ENCODE data around the gene PCSK4.
"Not testable (repeated sequence)": the region's sequence is repeated elsewhere in the genome, so short reads cannot be mapped to it uniquely, and the experiment has no call there.

PCSK4 gene

GRCh38 chr19:1453525-1454364 is 36.4 kb downstream of the PCSK4 start:
- DNase-seq (ENCODE audit: low read depth): no peak

DNA sequence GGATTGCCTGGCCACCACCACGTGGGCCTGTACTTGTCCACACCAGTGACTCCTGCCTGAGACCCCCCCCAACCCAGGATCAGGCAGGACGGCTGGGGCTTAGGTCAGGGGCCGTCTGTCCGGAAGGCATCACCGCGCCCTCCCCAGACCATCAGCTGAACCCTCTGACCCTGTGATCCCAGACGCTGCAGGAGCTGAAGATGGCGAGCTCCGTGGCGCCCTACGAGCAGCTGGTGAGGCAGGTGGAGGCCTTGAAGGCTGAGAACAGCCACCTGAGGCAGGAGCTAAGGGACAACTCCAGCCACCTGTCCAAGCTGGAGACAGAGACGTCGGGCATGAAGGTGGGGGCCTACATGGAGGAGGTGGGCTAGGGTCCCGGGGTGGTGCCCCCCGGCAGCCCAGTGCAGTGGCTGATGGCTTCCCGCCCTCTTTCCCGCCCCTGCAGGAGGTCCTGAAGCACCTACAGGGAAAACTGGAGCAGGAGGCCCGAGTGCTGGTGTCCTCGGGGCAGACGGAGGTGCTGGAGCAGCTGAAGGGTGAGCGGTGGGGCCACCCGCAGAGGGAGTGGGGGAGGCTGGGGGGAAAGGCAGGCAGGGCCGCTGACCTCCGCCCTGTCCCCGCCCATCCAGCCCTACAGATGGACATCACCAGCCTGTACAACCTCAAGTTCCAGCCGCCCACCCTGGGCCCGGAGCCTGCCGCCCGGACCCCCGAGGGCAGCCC is 37.2 kb downstream of the PCSK4 start:
- DNase-seq (ENCODE audit: low read depth): no peak

GRCh38 chr19:1451916-1452801 is 38.0 kb downstream of the PCSK4 start:
- no peak for DNase-seq (ENCODE audit: low read depth)

GRCh38 chr19:1450735-1451731 is 39.1 kb downstream of the PCSK4 start:
- DNase-seq (ENCODE audit: low read depth): no peak

DNA sequence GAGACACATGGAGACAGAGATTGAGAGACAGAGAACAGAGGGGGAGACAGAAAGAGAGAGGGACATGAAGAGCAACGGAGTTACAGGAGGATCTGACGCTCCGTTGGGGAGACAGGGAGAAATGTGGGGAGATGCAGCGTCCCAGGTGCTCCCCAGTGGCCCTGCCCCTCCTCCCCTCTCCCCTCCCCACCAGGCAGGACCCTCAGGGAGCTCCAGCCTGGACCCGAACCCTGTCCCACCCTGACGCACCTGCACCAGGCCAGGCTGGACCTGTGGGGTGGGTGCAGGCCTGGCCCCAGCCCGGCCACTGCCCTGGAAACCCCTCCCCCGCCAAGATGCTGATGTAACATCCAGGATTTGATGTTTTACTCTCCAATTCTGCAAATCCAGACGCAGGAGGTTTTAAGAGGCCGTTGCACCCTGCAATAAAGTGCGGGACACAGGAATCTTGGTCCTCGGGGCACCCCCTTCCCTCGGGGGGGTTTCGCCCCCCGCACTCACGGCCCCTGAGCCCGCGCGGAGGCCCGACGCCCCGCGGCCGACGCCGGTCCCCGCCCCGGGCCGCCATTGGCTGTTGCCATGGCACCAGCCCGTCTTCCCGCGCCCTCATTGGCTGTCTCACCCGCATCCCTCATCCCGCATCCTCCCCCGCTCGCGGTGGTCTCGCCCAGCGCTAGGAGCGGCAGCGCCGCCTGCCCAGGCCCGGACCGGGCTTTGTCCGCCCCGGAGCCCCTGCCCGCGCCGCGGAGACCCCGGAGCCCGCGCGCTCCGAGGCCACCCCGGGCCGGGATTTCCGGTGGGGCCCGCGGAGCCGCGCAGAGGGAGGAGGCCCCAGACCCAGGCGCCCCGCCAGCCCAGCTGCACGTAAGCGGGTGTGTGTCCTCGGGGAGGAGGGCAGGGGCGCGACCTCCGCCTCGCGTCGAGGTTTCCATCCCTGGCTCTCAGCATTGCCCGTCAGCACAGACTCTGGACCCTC is 40.4 kb downstream of the PCSK4 start, which contains the start of gene APC2:
APC2 (plus strand) TSS at position 655 of the 976 bp plus-strand sequence. CDS start 2,881 bp downstream, outside the sequence.
- DNase-seq (ENCODE audit: low read depth): no peak

- DNase-seq (ENCODE audit: low read depth): no peak
Observed at GRCh38 chr19:1447944-1448343, 42.2 kb downstream of the PCSK4 start.

GRCh38 chr19:1447504-1447903 is 42.6 kb downstream of the PCSK4 start:
- DNase-seq (ENCODE audit: low read depth): no peak

DNA sequence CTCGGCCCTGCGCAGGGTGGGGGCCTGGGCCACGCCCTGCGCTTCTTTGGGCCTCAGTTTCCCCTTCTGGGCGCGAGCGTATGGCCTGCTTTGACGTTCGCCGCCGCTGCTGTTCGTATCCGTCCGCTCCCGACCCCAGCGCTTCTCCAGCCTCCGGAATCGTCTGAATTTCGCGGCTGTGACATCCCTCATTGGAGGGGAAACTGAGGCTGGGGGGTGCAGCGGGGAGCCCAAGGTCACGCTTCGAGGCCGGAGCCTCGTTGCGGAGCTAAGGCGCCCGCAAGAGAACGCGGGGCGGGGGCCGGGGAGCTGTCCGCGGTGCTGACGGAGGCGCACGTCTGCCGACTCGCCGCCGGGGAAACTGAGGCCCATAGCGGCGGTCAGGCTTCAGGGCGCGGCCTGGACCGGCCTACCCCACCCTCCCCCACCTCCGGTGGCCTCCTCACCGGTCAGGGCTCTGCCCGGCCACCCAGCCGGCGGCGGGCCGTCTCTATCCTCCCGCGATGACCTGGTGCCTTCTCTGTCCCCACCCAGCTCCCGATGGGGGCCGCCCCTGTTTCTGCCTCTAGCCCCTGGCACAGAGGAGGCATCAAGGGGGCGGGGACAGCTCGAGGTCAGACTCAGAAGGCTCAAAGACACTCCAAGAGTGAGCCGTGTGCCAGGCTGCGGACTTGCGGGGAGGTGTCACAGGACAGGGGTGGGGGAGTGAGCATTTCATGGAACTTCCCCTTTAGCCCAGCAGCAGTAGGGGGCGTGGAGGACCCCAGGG is 43.3 kb downstream of the PCSK4 start:
- DNase-seq (ENCODE audit: low read depth): no peak

- no peak for DNase-seq (ENCODE audit: low read depth)
Observed at GRCh38 chr19:1445932-1446712, 44.0 kb downstream of the PCSK4 start.

DNA sequence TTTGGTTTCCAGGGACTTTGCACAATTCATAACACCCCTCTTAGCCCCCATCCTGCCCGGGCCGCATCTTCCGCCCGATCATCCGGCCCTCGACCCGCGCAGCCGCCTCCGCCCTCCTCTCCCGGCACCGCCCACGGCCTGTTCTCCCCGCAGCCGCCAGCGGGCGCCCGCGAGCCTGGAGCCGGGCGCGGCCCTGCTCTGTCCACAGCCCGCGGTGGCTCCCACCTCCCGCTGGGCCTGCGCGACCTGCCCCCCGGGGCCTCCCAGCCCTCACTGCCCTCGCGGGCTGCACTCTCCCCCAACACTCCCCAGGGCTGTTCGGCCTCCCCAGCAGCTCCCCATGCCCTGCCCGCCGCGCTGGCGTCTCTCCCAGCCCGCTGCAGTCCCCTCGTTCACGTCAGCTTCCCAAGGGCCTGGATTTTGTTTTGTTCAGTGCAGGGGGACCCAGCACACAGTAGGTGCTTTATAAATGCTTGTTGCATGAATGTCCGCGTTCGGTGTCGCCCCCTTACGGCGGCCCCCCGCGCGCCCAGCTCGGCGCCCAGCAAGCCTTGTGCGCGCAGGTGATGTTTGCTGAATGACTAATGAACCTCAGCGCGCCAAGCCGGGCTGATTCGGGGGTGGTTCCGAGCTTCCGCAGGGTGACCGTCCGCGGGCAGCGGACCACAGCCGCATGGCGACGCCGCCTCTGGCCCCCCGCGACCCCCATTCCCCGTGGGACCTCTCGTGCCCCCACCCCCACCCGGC is 44.8 kb downstream of the PCSK4 start:
- no peak for DNase-seq (ENCODE audit: low read depth)

DNA sequence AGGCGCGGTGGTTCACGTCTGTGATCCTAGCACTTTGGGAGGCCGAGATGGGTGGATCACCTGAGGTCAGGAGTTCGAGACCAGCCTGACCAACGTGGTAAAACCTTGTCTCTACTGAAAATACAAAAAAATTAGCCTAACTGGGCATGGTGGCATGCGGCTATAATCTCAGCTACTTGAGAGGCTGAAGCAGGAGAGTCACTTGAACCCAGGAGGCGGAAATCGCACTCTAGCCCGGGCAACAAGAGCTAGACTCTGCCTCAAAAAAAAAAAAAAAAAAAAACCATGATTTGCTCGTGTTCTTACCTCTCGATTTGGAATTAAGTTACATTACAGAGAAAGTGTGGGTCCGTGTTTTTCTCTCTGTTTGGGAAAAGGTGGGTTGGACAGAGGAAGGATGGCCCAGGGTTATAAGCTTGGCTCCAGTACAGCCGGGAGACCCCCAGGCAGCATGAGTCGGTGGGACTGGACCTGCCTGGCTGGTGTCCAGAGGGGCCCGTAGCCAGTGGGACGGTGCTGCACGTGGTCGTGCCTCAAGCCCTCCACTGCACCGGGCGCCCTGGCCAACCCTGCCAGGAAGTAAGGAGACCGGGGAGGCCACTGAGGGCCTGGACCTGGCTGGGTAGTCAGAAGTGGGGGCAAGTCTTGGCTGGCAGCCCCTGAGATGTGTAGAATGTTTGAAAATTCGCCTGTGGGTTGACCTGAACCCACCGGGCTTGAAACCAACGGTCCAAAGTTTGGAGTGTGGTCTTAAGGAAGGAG is 48.3 kb downstream of the PCSK4 start:
- no peak for DNase-seq (ENCODE audit: low read depth)

GRCh38 chr19:1441022-1441426 is 49.1 kb downstream of the PCSK4 start:
- DNase-seq (ENCODE audit: low read depth): no peak

- no peak for DNase-seq (ENCODE audit: low read depth)
Observed at GRCh38 chr19:1440418-1440801, 49.7 kb downstream of the PCSK4 start.

- DNase-seq (ENCODE audit: low read depth): not testable (repeated sequence)
Observed at GRCh38 chr19:1439525-1440417, 50.4 kb downstream of the PCSK4 start.

- DNase-seq (ENCODE audit: low read depth): no peak
Observed at GRCh38 chr19:1438933-1439354, 51.2 kb downstream of the PCSK4 start.
